Glutamatergic neuron (in vitro differentiated cells): ENCODE measurements around the gene ATXN2. TPM values are rescaled to one million over a fixed set of nuclear protein-coding genes. Genes with fewer than 3 reads are reported as not detected.

Experiments used
- DNase-seq: peaks from one replicate; pipeline ENCODE4 v3.0.0; 2022
- H3K27ac Mint-ChIP-seq: one replicate; pipeline ENCODE4 v1.8.0; 2020; ENCODE audit warnings: mild to moderate bottlenecking, mixed read lengths, inconsistent platforms; ENCODE audit not compliant: unreplicated experiment
- H3K27me3 Mint-ChIP-seq: one replicate; pipeline ENCODE4 v1.8.0; 2020; ENCODE audit warnings: mild to moderate bottlenecking, moderate library complexity, mixed read lengths, inconsistent platforms; ENCODE audit not compliant: unreplicated experiment
- H3K36me3 Mint-ChIP-seq: one replicate; pipeline ENCODE4 v1.8.0; 2020; ENCODE audit warnings: mild to moderate bottlenecking, mixed read lengths, inconsistent platforms; ENCODE audit not compliant: unreplicated experiment
- H3K4me1 Mint-ChIP-seq: one replicate; pipeline ENCODE4 v1.8.0; 2020; ENCODE audit warnings: mild to moderate bottlenecking, low read depth, mixed read lengths, inconsistent platforms; ENCODE audit not compliant: unreplicated experiment
- H3K4me3 Mint-ChIP-seq: one replicate; pipeline ENCODE4 v1.8.0; 2020; ENCODE audit warnings: mild to moderate bottlenecking, mixed read lengths, inconsistent platforms; ENCODE audit not compliant: unreplicated experiment
- H3K9me3 Mint-ChIP-seq: one replicate; pipeline ENCODE4 v1.8.0; 2020; ENCODE audit warnings: mild to moderate bottlenecking, moderate library complexity, mixed read lengths, inconsistent platforms; ENCODE audit not compliant: unreplicated experiment
- total RNA-seq: library from RNA; stranded (reverse); fragmentation: NEBNext Ultra II Directional; extraction: Animal tissue kit (Norgen Biotek cat#: 25700); gene quantifications from one replicate; pipeline ENCODE4 v1.2.1, GENCODE V29; 2021; ENCODE audit not compliant: unreplicated experiment
- TF ChIP-seq, protein P1 (sequence below): fragments of 200-600 bp; sonication (generic); IDR thresholded peaks from one replicate; pipeline ENCODE4 v1.5.0; 2021; ENCODE audit not compliant: partially characterized antibody, unreplicated experiment

ATXN2 gene
- total RNA-seq, 1 donor from 2014 or later, result 80.8 TPM

DNA sequence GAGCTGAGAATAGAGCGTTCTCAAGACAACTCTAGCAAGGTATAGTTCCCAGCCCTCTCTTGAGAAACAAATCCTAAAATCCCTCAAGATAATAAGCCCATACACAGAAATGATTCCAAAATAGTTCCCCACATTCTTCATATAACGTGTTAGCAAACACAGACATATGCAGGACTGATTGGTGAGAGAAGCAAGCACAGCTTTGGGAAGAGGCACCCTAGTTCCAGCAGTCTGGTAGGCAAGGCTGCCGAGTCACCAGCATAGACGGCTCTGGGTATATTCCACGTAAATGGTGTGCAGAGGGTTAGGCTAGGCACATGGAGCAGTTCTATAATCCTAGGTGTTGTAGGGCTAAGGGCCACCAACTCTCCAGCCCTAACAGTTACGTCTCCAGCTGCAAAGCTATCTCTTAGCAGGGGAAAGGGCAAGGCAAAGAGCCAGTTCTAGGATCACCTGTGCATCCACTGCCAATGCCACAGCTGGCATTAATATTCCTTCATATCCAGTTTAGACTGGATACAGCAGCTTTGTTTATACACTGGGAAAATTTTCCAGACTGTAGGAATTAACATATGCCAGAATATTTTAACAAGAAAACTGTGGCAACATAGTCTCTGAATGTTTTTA, 140.5 kb downstream of the ATXN2 start:
- Mint-ChIP-seq H3K27me3 (peaks cover 7% of the 10 kb centered on the region), H3K4me1 (no peaks in the 10 kb centered on the region), H3K36me3 (no peaks in the 10 kb centered on the region), H3K9me3 (peaks cover 7% of the 10 kb centered on the region), H3K27ac (no peak overlapping the region), H3K4me3 (no peak overlapping the region)
- TF ChIP-seq, protein P1, sequence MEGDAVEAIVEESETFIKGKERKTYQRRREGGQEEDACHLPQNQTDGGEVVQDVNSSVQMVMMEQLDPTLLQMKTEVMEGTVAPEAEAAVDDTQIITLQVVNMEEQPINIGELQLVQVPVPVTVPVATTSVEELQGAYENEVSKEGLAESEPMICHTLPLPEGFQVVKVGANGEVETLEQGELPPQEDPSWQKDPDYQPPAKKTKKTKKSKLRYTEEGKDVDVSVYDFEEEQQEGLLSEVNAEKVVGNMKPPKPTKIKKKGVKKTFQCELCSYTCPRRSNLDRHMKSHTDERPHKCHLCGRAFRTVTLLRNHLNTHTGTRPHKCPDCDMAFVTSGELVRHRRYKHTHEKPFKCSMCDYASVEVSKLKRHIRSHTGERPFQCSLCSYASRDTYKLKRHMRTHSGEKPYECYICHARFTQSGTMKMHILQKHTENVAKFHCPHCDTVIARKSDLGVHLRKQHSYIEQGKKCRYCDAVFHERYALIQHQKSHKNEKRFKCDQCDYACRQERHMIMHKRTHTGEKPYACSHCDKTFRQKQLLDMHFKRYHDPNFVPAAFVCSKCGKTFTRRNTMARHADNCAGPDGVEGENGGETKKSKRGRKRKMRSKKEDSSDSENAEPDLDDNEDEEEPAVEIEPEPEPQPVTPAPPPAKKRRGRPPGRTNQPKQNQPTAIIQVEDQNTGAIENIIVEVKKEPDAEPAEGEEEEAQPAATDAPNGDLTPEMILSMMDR, result no peak
- no peak for DNase-seq

GRCh38 chr12:111457577-111457976, 141.5 kb downstream of the ATXN2 start:
- H3K27me3 Mint-ChIP-seq, result peaks cover 7% of the 10 kb centered on the region
- peaks cover 7% of the 10 kb centered on the region for H3K9me3 Mint-ChIP-seq
- no peak overlapping the region for H3K4me3 Mint-ChIP-seq
- TF ChIP-seq, protein P1, result no peak
- no peak for DNase-seq
- H3K36me3 Mint-ChIP-seq, result no peaks in the 10 kb centered on the region
- no peak overlapping the region for H3K27ac Mint-ChIP-seq
- H3K4me1 Mint-ChIP-seq, result no peaks in the 10 kb centered on the region

- peaks cover 7% of the 10 kb centered on the region for H3K9me3 Mint-ChIP-seq
- peaks cover 7% of the 10 kb centered on the region for H3K27me3 Mint-ChIP-seq
- no peak for DNase-seq
- H3K4me1 Mint-ChIP-seq, result no peaks in the 10 kb centered on the region
- no peaks in the 10 kb centered on the region for H3K36me3 Mint-ChIP-seq
- TF ChIP-seq, protein P1, result no peak
- no peak overlapping the region for H3K27ac Mint-ChIP-seq
- H3K4me3 Mint-ChIP-seq, result no peak overlapping the region
Observed at GRCh38 chr12:111457071-111457470, 142.0 kb downstream of the ATXN2 start.

- peaks cover 9% of the 10 kb centered on the region for H3K27me3 Mint-ChIP-seq
- no peaks in the 10 kb centered on the region for H3K36me3 Mint-ChIP-seq
- H3K4me3 Mint-ChIP-seq, result no peak overlapping the region
- H3K9me3 Mint-ChIP-seq, result peaks cover 7% of the 10 kb centered on the region
- TF ChIP-seq, protein P1, result no peak
- H3K4me1 Mint-ChIP-seq, result no peaks in the 10 kb centered on the region
- no peak for DNase-seq
- H3K27ac Mint-ChIP-seq, result no peak overlapping the region
Observed at GRCh38 chr12:111455448-111456320, 143.4 kb downstream of the ATXN2 start.
